Jurkat, Clone E6-1 (cell line): ENCODE results near the gene TLE3. TPM values are rescaled to one million over a fixed set of nuclear protein-coding genes. Genes with fewer than 3 reads are reported as not detected.
"Not testable (repeated sequence)": the region's sequence is repeated elsewhere in the genome, so short reads cannot be mapped to it uniquely, and the experiment has no call there.

ENCODE experiments used
- DNase-seq: peaks from one replicate; pipeline ENCODE4 v3.0.0-alpha.2; 2011; ENCODE audit warnings: low read depth, low spot score
- H3K4me3 ChIP-seq: 2 replicates; pipeline ENCODE4 v1.5.1; 2011; ENCODE audit warnings: mild to moderate bottlenecking, low read length, control low read depth, moderate library complexity
- polyA plus RNA-seq: library from polyadenylated mRNA; unstranded; fragments of >200 nt; gene quantifications from one replicate; pipeline ENCODE4 v1.2.1, GENCODE V29; 2012; ENCODE audit warnings: missing spikeins; ENCODE audit not compliant: insufficient read length, insufficient read depth

The TLE3 gene
- polyA plus RNA-seq: 69.4 TPM

GRCh38 chr15:70097321-70098152, at the start of gene TLE3:
TSS of gene TLE3 (minus strand) at chr15:70097917. CDS start at chr15:70096798, 1,119 bp downstream.
- DNase-seq: peak; percentile 97

GRCh38 chr15:70147178-70147760, 49.6 kb upstream of the TLE3 start:
- H3K4me3 ChIP-seq: no peak overlapping the region
- no peak for DNase-seq

More at GRCh38 chr15:70097321-70098152, at the start of gene TLE3:
- H3K4me3 ChIP-seq: peak within 1 kb of the TSS; percentile 82

GRCh38 chr15:70146771-70147170, 49.1 kb upstream of the TLE3 start:
- no peak overlapping the region for H3K4me3 ChIP-seq
- no peak for DNase-seq

GRCh38 chr15:70146162-70146561, 48.4 kb upstream of the TLE3 start:
- H3K4me3 ChIP-seq: no peak overlapping the region
- no peak for DNase-seq

- no peak overlapping the region for H3K4me3 ChIP-seq
- DNase-seq: no peak
Observed at GRCh38 chr15:70145261-70145660, 47.5 kb upstream of the TLE3 start.

- no peak overlapping the region for H3K4me3 ChIP-seq
- no peak for DNase-seq
Observed at GRCh38 chr15:70142322-70143191, 44.8 kb upstream of the TLE3 start.

GRCh38 chr15:70142072-70142321, 44.3 kb upstream of the TLE3 start:
- DNase-seq: no peak
- H3K4me3 ChIP-seq: no peak overlapping the region

- DNase-seq: no peak
- 0 out of 2 replicates have a peak overlapping the region, but pooled peaks have one; percentile 9 for H3K4me3 ChIP-seq
Observed at GRCh38 chr15:70141376-70142071, 43.8 kb upstream of the TLE3 start.

- no peak overlapping the region for H3K4me3 ChIP-seq
- peak; percentile 39 for DNase-seq
Observed at GRCh38 chr15:70140543-70141375, 43.0 kb upstream of the TLE3 start.

- no peak for DNase-seq
- H3K4me3 ChIP-seq: no peak overlapping the region
Observed at GRCh38 chr15:70140025-70140542, 42.4 kb upstream of the TLE3 start.

- no peak for DNase-seq
- H3K4me3 ChIP-seq: no peak overlapping the region
Observed at GRCh38 chr15:70137967-70138366, 40.2 kb upstream of the TLE3 start.

- not testable (repeated sequence) for DNase-seq, H3K4me3 ChIP-seq
Observed at GRCh38 chr15:70137021-70137420, 39.3 kb upstream of the TLE3 start.

- DNase-seq: no peak
Observed at GRCh38 chr15:70133781-70134421, 36.2 kb upstream of the TLE3 start.

GRCh38 chr15:70133296-70133695, 35.6 kb upstream of the TLE3 start:
- DNase-seq: no peak
- H3K4me3 ChIP-seq: no peak overlapping the region

More at GRCh38 chr15:70133781-70134421, 36.2 kb upstream of the TLE3 start:
- no peak overlapping the region for H3K4me3 ChIP-seq

GRCh38 chr15:70132571-70132970, 34.9 kb upstream of the TLE3 start:
- no peak overlapping the region for H3K4me3 ChIP-seq
- no peak for DNase-seq

- H3K4me3 ChIP-seq: no peak overlapping the region
Observed at GRCh38 chr15:70132139-70132538, 34.4 kb upstream of the TLE3 start.

GRCh38 chr15:70128414-70129140, 30.9 kb upstream of the TLE3 start:
- DNase-seq: no peak
- H3K4me3 ChIP-seq: no peak overlapping the region

More at GRCh38 chr15:70132139-70132538, 34.4 kb upstream of the TLE3 start:
- no peak for DNase-seq
